ENCODE measurements around the gene ZNF598.
"Not testable (repeated sequence)": the region's sequence is repeated elsewhere in the genome, so short reads cannot be mapped to it uniquely, and the experiment has no call there.

Gene ZNF598

DNA sequence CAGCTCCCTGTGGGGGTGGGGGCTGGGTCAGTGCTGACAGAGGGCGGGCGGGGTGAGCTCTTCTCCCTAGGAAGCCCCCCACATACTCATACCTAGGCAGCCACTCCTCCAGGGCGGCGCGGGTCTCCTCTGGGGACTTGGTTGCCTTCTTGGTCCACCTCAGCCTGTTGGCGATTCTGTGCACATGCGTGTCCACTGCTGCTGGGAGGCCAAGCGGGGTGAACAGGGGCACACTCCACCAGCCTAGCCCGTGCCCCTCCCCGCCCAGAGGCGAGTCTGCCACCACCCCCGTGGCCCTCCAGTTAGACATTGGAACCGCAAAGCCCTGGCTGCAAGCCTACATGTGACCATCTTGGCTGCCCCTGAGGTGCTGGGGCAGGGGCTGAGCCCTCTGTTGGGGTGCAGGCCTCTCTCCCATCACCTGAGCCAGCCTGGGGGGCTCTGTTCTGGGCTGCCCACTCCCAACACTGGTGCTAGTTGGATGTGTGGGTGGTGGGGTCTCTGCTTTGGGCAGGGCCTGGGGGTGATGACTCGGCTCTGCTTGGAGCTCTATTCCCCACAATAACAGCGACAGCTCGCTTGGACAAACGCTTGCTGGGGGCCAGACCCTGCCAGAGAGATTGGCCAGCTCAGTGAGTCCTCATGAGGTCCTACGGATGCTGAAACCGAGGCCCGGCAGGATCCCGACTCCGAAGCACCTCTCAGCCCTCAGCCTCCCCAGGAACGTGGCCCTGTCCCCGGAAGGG is 30.6 kb upstream of the ZNF598 start:
- DNase-seq (ENCODE audit: low spot score) = no peak

- DNase-seq (ENCODE audit: low spot score) = no peak
Observed at GRCh38 chr16:2039274-2040031, 29.8 kb upstream of the ZNF598 start.

GRCh38 chr16:2038382-2039231 is 29.0 kb upstream of the ZNF598 start:
- no peak for DNase-seq (ENCODE audit: low spot score)

- DNase-seq (ENCODE audit: low spot score) = no peak
Observed at GRCh38 chr16:2037647-2038381, 28.2 kb upstream of the ZNF598 start.

- DNase-seq (ENCODE audit: low spot score) = no peak
Observed at GRCh38 chr16:2037115-2037514, 27.5 kb upstream of the ZNF598 start.

DNA sequence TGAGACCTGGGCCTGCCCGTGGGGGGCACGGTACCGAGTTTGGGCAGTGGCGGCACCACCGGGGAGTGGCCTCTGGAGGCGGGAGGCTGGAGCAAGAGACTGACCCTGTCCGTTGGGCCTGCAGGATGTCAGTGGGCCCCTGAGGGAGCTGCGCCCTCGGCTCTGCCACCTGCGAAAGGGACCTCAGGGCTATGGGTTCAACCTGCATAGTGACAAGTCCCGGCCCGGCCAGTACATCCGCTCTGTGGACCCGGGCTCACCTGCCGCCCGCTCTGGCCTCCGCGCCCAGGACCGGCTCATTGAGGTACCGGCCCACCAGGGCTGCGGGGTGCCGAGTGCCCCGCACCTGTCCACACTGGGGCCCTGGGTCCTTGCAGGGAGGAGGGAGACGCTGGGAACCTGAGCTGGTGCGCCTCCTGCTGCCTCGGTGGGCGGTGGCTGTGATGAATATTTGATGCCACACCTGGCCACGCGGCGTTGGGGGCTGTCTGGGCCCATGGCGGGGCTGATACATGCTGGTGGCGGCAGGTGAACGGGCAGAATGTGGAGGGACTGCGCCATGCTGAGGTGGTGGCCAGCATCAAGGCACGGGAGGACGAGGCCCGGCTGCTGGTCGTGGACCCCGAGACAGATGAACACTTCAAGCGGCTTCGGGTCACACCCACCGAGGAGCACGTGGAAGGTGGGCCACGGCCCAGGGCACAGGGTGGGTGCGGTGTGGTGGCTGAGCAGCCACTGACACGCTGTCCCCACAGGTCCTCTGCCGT is 26.8 kb upstream of the ZNF598 start:
- no peak for DNase-seq (ENCODE audit: low spot score)

DNA sequence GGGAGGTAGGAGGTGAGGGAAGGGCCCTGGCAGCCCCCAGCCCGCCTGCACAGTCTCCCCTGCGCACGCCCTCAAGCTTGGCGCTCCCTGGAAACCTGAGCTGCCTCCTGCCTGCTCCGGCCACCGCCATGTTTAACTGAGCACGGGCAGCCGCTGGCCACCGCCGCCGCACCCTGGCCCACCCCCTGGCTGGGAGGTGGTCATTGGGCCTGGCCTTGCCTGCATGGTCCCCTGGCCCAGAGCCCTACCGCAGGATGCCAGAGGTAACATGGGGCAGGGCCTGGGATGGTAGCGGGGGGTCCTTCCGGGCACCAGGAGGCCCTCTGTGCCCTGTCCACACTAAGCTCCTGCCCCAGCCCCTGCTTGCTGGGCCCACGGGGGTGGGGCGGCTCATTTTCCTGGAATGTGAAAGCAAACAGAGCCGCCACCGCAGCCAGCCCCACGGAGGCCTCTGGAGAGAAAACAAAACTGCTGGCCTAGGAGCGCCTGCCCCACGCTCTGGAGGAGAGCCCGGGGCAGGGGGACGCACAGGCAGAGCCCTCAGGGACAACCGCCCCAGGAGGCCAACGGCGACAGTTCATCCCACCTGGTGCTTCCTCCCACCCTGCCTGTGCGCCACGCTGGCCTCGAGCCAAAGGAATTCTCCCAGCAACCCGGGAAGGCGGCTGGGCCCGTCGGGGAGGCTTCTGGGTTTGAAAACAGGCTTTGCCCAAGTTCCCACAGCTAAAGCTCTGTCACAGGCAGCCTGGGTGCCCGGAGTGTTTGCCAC is 26.0 kb upstream of the ZNF598 start:
- no peak for DNase-seq (ENCODE audit: low spot score)

GRCh38 chr16:2034696-2035430 is 25.2 kb upstream of the ZNF598 start:
- DNase-seq (ENCODE audit: low spot score) = no peak

DNA sequence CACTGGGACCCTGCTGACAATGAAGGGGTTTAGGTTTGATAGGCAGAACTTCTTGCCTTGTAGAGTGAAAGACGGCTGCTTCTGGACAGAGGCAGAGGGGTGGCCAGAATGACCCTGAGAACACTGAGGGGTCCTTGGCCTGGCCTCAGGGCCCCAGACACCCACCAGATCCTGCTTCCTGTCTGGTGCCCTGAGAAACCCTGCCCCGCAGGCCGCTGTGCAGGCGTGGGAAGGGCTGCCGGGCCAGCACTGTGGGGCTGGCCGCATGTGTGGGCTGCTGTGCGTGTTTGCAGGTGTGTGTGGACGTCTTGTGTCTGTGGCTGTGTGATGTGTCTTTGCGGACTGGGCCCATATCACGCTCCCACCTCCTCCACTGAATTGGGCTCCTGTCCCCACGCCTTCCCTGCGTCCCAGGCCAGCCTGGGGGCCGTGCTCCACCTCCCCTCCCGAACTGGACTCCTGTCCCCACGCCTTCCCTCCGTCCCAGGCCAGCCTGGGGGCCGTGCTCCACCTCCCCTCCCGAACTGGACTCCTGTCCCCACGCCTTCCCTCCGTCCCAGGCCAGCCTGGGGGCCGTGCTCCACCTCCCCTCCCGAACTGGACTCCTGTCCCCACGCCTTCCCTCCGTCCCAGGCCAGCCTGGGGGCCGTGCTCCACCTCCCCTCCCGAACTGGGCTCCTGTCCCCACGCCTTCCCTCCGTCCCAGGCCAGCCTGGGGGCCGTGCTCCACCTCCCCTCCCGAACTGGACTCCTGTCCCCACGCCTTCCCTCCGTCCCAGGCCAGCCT is 24.5 kb upstream of the ZNF598 start:
- DNase-seq (ENCODE audit: low spot score) = not testable (repeated sequence)

DNA sequence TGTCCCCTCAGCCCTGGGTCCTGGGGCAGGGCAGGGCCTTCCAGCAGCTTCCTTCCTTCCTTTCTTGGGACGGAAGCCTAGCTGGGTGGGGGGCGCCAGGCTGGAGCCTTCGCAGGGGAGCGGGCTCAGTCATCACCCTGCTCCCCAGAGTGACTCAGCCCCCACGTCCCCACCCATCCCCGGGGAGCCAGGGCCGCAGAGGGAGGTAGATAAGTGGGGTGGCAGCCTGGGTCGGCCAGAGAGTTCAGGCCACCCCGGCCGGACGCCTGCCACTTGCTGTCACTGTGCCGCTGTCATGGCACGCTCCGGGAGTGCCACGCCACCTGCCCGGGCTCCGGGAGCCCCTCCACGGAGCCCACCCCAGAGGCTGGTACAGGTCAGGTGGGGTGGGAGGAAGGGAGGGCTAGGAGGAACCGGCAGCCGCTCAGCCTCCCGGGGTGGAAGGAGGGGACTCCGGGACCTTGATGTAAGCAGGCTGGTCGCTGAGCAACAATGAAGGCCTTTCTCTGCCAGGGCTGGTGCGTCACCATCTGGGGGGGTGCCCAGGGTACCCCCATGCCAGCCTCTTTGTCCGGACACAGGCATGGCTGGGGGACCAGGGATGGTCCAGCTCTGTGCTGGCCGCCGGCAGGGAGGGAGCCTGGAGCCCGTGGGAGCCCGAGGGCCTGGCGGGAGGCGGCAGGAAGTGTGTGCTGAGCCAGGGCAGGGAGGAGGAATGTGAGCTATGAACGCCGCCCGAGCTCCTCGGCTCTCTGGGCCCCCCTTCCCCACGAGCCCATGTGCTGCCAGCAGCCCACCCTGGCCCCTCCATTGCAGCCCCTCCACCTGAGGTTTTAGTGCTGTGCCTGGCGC is 23.7 kb upstream of the ZNF598 start:
- DNase-seq (ENCODE audit: low spot score) = peak; percentile 93

- peak; percentile 50 for DNase-seq (ENCODE audit: low spot score)
Observed at GRCh38 chr16:2032285-2033056, 22.9 kb upstream of the ZNF598 start.

DNA sequence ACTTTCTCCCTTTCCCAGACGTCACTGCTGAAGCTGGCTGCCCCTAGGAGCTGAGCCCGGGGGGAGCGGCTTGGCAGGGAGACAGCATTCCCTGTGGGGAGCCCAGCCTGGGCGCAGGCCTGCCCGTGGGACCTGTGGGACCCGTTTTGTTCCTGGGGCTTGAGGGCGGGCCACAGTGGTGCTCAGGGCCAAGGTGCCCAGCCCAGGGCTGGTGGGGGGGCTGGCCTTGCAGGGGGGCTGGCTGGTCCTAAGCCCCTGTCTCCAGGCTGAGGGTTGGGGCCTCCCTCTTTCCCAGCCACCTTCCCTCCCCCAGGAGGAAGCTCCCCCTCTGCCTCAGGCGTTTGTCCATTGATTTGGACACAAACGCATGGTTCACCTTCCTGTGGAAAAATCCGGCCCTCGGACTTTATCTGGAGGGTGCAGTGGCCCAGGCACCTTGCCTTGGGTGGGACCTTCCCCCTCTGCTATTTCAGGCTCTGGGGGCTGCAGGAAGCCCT is 21.5 kb upstream of the ZNF598 start:
- no peak for DNase-seq (ENCODE audit: low spot score)

- no peak for DNase-seq (ENCODE audit: low spot score)
Observed at GRCh38 chr16:2030036-2030435, 20.4 kb upstream of the ZNF598 start.

- DNase-seq (ENCODE audit: low spot score) = no peak
Observed at GRCh38 chr16:2029350-2029749, 19.7 kb upstream of the ZNF598 start.

- no peak for DNase-seq (ENCODE audit: low spot score)
Observed at GRCh38 chr16:2028620-2029220, 19.1 kb upstream of the ZNF598 start.

DNA sequence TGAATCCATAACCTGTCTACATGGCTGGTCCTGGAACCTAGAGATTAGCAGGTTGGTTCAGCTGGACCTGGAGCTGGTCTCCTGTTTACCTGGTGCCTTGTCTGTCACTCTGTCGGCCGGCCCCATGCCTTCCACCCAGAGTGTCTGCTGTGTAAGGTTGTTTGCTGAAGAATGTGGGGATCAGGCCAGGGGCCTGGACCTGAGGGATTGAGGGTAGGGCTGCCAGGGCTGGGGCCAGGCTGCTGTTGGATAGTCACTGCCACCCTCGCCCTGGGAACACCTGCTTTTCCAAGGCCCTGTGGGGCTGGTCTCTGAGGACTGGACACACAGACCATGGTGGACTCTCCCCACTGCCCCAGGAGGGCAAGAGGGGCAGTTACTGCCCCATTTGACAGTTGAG is 18.5 kb upstream of the ZNF598 start:
- DNase-seq (ENCODE audit: low spot score) = no peak

Data from Ammon's horn (tissue), 1 donor.